Mucosa of descending colon (tissue), 3 donors: ENCODE data around the gene LLGL2. TPM values are rescaled to one million over a fixed set of nuclear protein-coding genes. Genes with fewer than 3 reads are reported as not detected.

Source experiments
- ATAC-seq: fragments of 200-7000 bp; cut with Tn5 transposase; one replicate; pipeline ENCODE4 v1.9.1; 2020; ENCODE audit warnings: mild to moderate bottlenecking, moderate library complexity
- DNase-seq, 3 donors: peaks; one replicate each; pipeline ENCODE4 v3.0.0-alpha.2; 2020
- H3K36me3 ChIP-seq: fragments of 200-600 bp; one replicate; pipeline ENCODE4 v1.8.0; 2021; ENCODE audit warnings: low read depth, mild to moderate bottlenecking
- H3K4me1 ChIP-seq: fragments of 200-600 bp; one replicate; pipeline ENCODE4 v1.8.0; 2021; ENCODE audit warnings: low read depth, mild to moderate bottlenecking
- H3K4me3 ChIP-seq: fragments of 200-600 bp; one replicate; pipeline ENCODE4 v1.8.0; 2021; ENCODE audit warnings: mild to moderate bottlenecking
- H3K9me3 ChIP-seq: fragments of 200-600 bp; one replicate; pipeline ENCODE4 v1.8.0; 2021; ENCODE audit warnings: mild to moderate bottlenecking
- intact Hi-C, 2 donors: fragments of 100-400 bp; cut with DNase I in 1 of 2; cut with micrococcal nuclease in 1 of 2; formaldehyde crosslinking; loops; one replicate each; pipeline versions ENCODE4 v1.11.0 to v1.11.1; 2022; cut with DNase I, micrococcal nuclease
- total RNA-seq, 3 donors: library from RNA; stranded (reverse); fragmentation: NEBNext Ultra II Directional in 2 of 3; extraction: Animal tissue kit (Norgen Biotek cat#: 25700) in 2 of 3; gene quantifications; one replicate each; pipeline versions ENCODE4 v1.2.1 to v1.2.4, GENCODE V29; 2021 to 2023
- TF ChIP-seq, protein P1 (sequence below): fragments of 200-600 bp; IDR thresholded peaks from one replicate; pipeline ENCODE4 v1.8.0; 2022; ENCODE audit warnings: antibody characterized with exemption, mild to moderate bottlenecking
- donor health status: DM: no; HTN: no; CAD: no; lungs with moderate emphysema.
- donor health status: DM: no; HTN: no; CAD: no.
- donor health status: DM: no; HTN: yes; CAD: no.

The LLGL2 gene
- total RNA-seq, 3 donors from 2014 or later, result 269 to 590 (median 405) TPM

DNA sequence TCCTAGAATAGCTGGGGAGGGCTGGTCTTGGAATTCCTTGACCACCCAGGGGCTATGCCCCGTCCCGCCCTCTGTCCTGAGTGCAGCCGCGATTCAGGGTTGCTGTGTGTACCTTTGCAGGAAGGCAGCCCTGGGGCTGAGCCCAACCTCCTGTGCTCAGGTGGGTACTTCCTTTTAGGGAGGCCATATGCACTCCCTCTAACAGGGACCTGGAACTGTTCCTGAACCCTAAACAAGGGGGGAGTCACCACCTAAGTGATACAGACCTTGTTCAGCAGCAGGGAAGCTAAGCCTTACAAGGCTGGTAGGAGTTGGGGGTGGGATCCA lies 24.6 kb downstream of the LLGL2 start:
- Histone ChIP-seq H3K4me1 (peaks cover 37% of the 10 kb centered on the region), H3K9me3 (no peaks in the 10 kb centered on the region), H3K36me3 (no peaks in the 10 kb centered on the region), H3K4me3 (no peak overlapping the region)
- DNase-seq (no peak), ATAC-seq (peak; percentile 45)
- intact Hi-C loops, result no loop called here
- TF ChIP-seq, protein P1, sequence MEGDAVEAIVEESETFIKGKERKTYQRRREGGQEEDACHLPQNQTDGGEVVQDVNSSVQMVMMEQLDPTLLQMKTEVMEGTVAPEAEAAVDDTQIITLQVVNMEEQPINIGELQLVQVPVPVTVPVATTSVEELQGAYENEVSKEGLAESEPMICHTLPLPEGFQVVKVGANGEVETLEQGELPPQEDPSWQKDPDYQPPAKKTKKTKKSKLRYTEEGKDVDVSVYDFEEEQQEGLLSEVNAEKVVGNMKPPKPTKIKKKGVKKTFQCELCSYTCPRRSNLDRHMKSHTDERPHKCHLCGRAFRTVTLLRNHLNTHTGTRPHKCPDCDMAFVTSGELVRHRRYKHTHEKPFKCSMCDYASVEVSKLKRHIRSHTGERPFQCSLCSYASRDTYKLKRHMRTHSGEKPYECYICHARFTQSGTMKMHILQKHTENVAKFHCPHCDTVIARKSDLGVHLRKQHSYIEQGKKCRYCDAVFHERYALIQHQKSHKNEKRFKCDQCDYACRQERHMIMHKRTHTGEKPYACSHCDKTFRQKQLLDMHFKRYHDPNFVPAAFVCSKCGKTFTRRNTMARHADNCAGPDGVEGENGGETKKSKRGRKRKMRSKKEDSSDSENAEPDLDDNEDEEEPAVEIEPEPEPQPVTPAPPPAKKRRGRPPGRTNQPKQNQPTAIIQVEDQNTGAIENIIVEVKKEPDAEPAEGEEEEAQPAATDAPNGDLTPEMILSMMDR, result no peak

DNA sequence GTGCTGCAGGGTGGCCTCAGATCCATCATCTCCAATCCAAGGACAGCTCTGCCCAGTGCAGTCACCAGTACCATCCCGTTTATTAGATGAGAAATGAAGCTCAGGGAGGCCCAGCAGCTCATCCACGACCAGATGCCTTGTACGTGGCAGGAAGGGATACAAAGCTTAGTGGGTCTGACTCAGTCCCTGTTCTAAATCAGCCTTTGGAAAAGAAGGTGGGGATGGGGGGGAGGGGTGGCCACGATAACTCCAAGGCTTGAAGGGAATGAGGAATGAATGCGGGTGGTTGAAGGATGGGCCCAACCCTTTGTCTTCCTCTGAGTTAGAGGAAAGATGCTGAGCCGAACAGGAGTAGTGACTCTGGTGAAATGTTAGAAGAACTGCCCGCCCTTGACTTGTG lies 25.8 kb downstream of the LLGL2 start:
- no peak for ATAC-seq
- TF ChIP-seq, protein P1, result no peak
- DNase-seq, result no peak
- H3K4me1 ChIP-seq, result peaks cover 40% of the 10 kb centered on the region
- no peak overlapping the region for H3K4me3 ChIP-seq
- H3K9me3 ChIP-seq, result no peaks in the 10 kb centered on the region
- no peaks in the 10 kb centered on the region for H3K36me3 ChIP-seq
- intact Hi-C loops, result no loop called here

DNA sequence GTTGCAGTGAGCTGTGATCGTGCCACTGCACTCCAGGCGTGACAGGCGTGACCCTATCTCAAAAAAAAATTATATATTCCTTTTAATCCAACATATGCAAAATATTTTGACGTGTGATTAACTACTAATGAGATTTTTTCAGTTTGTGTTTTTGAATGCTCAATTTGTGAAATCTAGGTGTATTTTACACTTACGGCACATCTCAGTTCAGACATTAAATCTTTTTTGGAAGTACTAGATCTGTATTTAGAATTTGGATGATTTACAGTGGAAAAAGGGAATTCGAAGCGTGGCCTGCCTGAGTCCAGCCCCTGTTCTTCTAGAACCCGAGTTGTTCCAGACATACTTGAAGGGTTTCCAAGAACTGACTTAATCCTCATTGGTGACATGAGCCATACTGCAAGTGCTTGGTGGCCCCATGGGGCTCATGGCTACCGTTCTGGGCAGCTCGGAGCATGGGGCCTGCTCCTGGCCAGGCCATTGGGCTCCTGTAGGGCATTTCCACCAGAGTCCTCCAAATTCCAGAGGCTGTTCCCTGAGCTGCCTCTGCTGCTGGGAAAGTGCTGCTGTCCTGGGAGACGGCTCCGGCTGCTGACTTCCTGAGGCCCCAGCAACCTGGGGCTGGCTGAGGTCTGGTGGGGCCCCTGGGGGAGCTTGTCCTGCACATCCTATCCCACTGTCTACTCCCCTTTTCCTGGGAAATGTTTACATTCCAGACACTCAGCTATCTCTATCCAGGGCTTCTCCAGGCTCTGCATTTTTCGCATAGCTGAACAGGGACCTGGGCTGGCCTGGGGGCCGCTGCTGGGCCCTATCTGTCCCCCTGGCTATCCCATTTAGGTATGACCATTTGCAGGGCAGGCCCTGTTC lies 27.2 kb downstream of the LLGL2 start:
- no peak overlapping the region for H3K4me3 ChIP-seq
- no peaks in the 10 kb centered on the region for H3K36me3 ChIP-seq
- peaks cover 51% of the 10 kb centered on the region for H3K4me1 ChIP-seq
- H3K9me3 ChIP-seq, result no peaks in the 10 kb centered on the region
- TF ChIP-seq, protein P1, result no peak
- ATAC-seq (no peak), DNase-seq (no peak)
- intact Hi-C loops, result no loop called here

DNA sequence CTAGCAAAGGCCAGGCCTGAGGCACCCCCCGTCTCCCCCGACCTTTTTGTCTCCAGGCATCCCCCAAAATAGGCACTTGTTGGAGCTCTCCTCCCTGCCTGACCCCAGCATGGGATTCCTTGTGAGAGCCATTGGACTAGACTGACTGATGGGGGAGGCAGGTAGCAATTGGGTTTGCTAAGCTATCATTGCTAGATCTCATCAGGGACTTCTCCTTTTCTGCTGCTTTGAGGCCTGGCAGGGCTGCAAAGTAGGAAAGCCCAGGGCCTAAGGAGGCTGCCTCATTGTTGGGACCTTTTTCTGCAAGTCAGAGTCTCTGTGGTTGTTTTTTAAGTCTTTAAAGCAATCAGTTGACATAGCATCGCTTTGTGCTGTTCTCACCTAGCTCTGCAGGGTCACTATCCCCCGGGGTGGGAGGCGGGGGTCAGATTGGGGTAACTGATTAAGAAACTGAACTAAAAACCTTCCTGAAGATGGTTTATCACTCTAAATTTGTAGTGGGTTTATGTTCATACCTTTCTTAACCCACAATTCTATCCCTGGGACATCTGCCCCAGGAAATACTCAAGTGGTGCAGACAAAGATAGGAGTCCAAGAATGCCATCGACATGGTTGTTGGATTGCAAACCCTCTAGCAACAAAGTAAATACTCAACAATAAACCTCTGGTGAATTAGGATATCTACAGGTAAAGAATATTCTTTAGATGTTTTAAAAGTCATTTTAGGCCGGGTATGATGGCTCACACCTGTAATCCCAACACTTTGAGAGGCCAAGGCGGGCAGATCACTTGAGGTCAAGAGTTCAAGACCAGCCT lies 28.0 kb downstream of the LLGL2 start:
- H3K36me3 ChIP-seq, result no peaks in the 10 kb centered on the region
- peaks cover 55% of the 10 kb centered on the region for H3K4me1 ChIP-seq
- H3K4me3 ChIP-seq, result no peak overlapping the region
- TF ChIP-seq, protein P1, result no peak
- no peak for DNase-seq
- no peaks in the 10 kb centered on the region for H3K9me3 ChIP-seq
- intact Hi-C loops, result no loop called here
- ATAC-seq, result no peak

DNA sequence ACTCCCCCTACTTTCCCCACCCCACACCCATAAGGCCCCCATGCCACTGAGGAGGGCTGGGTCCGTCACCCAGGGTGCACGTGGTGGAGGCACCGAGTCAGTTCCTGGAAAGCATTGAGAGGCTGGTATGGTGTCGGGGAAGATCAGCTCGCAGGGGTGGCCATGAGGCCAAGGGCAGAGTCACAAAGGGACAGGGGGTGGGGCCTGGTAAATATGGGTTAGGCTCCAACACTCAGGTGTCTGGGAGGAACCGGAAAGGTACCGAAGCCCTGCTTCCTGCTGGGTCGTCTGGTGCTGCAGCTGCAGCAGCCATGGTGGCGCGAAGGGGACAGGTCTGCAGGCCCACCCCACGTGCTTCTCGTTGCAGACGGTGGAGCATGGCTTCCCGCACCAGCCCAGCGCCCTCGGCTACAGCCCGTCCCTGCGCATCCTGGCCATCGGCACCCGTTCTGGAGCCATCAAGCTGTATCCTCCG lies 30.2 kb downstream of the LLGL2 start:
- peak in 2 of 3 donors; percentile 75 to 79 for DNase-seq
- peak; percentile 63 for ATAC-seq

More for the DNA sequence above, 30.2 kb downstream of the LLGL2 start:
- peaks cover 39% of the 10 kb centered on the region for H3K4me1 ChIP-seq
- H3K36me3 ChIP-seq, result no peaks in the 10 kb centered on the region
- H3K9me3 ChIP-seq, result no peaks in the 10 kb centered on the region
- TF ChIP-seq, protein P1, result no peak
- intact Hi-C loops, result no loop called here
- no peak overlapping the region for H3K4me3 ChIP-seq
